GM12864 (cell line): ENCODE results near the gene PRKAG2.

ENCODE experiments used
- DNase-seq: peaks from one replicate; pipeline ENCODE4 v3.0.0-alpha.2; 2011; ENCODE audit warnings: low read depth
- H3K4me3 ChIP-seq: 2 replicates; pipeline ENCODE4 v1.5.1; 2011; ENCODE audit warnings: mild to moderate bottlenecking, low read depth, low read length, control low read depth
- CTCF ChIP-seq: IDR thresholded peaks from 2 replicates; pipeline ENCODE4 v1.5.1; 2011; ENCODE audit warnings: low read depth, mild to moderate bottlenecking, moderate library complexity, low read length, control low read depth, inconsistent platforms; ENCODE audit errors: missing control alignments

PRKAG2 gene

DNA sequence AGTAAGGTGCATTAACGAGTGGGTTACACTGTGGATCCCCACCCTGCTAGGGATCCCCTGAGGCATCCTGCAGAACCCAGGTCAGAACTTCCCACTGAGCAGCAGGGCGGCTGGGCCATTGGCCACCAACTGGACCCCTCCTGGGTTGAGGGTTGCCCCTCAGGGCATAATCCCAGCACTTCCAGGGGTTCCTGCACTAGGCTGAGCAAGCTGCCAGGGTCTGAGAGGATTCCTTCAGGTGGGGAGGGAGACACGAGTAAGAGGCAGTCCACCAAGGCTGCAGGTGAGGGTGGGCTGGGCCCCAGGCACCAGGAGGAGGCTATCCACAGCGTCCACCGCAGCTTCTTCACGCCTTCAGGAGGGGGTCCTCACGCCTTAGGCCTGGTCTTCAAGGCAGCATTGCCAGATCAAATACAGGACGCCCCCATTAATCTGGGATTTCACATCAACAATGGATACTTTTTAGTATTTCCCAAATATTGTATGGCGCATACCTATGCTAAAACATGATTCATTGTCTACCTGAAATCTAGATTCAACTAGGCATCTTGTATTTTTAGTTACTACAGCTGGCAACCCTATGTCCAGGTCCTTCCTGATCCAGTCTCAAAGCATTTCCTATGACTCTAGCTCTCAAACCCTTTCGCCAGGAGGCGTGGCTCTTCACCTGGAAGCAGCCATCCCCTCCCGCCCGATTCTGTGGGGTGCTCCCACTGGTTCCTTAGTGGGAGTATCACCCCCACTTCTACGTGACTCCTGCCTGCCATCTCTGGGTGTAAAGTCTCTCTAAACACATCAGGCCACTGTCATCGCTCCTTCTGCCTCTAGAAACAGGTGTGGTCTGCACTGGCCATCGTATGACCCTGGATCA is 4.1 kb downstream of the PRKAG2 start:
- no peak for DNase-seq
- TF ChIP-seq CTCF: no peak
- no peak overlapping the region for H3K4me3 ChIP-seq

DNA sequence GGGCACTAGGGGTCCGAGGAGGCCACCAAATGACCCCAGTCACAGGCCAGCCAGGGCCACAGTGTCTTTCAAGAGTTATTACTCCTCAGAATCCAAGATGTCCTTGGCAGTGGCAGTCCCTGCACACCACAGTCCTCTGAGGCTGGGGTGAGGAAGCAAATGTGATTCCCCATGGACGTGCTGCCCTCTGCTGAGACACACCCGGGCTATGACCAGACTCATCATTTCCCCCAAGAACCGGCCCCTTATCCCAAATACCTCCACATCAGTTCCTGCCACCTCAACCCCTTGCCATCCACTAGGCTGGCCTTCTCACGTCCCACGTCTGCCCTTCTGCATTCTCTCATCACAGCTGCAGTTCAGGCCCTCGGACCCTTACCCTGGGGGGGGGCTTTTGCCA is 5.0 kb downstream of the PRKAG2 start:
- H3K4me3 ChIP-seq: no peak overlapping the region
- TF ChIP-seq CTCF: no peak
- no peak for DNase-seq

DNA sequence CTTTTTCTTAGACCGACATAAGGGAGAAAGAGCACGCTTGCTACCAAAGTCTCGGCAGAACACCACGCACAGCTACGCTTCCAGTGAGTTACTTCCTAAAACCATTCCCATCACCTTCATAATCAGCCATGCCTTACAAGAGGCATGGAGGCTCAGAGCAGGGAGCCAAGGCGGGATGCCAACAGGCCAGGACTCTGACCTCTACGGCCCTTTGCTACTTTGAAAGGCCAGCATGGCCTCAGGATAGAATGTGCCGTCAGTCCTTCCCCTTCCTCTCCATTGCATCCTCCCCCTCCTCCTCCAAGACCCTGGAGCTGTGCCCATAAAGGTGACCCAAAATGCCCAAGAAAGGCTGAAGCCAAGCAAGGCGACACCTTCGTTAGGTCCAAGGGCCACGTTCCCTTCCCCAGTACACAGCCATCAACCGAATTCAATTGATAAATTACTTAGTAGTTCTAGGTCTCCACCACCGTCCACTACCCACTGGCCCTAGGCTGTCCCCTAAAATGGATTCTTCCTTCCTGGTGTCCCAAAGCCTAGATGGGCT is 5.7 kb downstream of the PRKAG2 start:
- no peak for DNase-seq
- H3K4me3 ChIP-seq: no peak overlapping the region
- no peak for TF ChIP-seq CTCF

GRCh38 chr7:151869968-151870918 is 6.7 kb downstream of the PRKAG2 start:
- H3K4me3 ChIP-seq: no peak overlapping the region
- DNase-seq: no peak
- TF ChIP-seq CTCF: no peak

GRCh38 chr7:151869455-151869854 is 7.5 kb downstream of the PRKAG2 start:
- no peak for DNase-seq
- TF ChIP-seq CTCF: no peak
- no peak overlapping the region for H3K4me3 ChIP-seq

- no peak for TF ChIP-seq CTCF
- H3K4me3 ChIP-seq: no peak overlapping the region
- DNase-seq: no peak
Measured at GRCh38 chr7:151869109-151869428, 7.8 kb downstream of the PRKAG2 start.
